Measurements from ENCODE around the gene ZBTB21.

Gene ZBTB21

GRCh38 chr21:42039470-42039901 is 29.3 kb upstream of the ZBTB21 start:
- no peak for DNase-seq

- DNase-seq, result no peak
Observed at GRCh38 chr21:42038826-42039425, 28.8 kb upstream of the ZBTB21 start.

GRCh38 chr21:42038393-42038792 is 28.2 kb upstream of the ZBTB21 start:
- no peak for DNase-seq

- no peak for DNase-seq
Observed at GRCh38 chr21:42037943-42038342, 27.8 kb upstream of the ZBTB21 start.

GRCh38 chr21:42037516-42037915 is 27.4 kb upstream of the ZBTB21 start:
- DNase-seq, result no peak

- DNase-seq, result no peak
Observed at GRCh38 chr21:42036313-42036712, 26.2 kb upstream of the ZBTB21 start.

- no peak for DNase-seq
Observed at GRCh38 chr21:42032968-42033367, 22.8 kb upstream of the ZBTB21 start.

GRCh38 chr21:42032266-42032665 is 22.1 kb upstream of the ZBTB21 start:
- no peak for DNase-seq

GRCh38 chr21:42031816-42032215 is 21.7 kb upstream of the ZBTB21 start:
- no peak for DNase-seq

GRCh38 chr21:42031241-42031640 is 21.1 kb upstream of the ZBTB21 start:
- DNase-seq, result no peak

GRCh38 chr21:42030311-42030710 is 20.2 kb upstream of the ZBTB21 start:
- DNase-seq, result no peak

- no peak for DNase-seq
Observed at GRCh38 chr21:42028766-42029425, 18.7 kb upstream of the ZBTB21 start.

GRCh38 chr21:42027822-42028765 is 17.9 kb upstream of the ZBTB21 start:
- DNase-seq, result no peak

GRCh38 chr21:42027085-42027821 is 17.1 kb upstream of the ZBTB21 start:
- no peak for DNase-seq

- DNase-seq, result no peak
Observed at GRCh38 chr21:42026082-42026435, 15.9 kb upstream of the ZBTB21 start.

- DNase-seq, result no peak
Observed at GRCh38 chr21:42025376-42026081, 15.4 kb upstream of the ZBTB21 start.

GRCh38 chr21:42022906-42023305 is 12.7 kb upstream of the ZBTB21 start:
- DNase-seq, result no peak

GRCh38 chr21:42022091-42022430 is 11.9 kb upstream of the ZBTB21 start:
- DNase-seq, result no peak

GRCh38 chr21:42021371-42022090 is 11.4 kb upstream of the ZBTB21 start:
- DNase-seq, result no peak

- no peak for DNase-seq
Observed at GRCh38 chr21:42019706-42020105, 9.5 kb upstream of the ZBTB21 start.

GRCh38 chr21:42019101-42019605 is 9.0 kb upstream of the ZBTB21 start:
- DNase-seq, result no peak

- DNase-seq, result no peak
Observed at GRCh38 chr21:42017022-42017421, 6.9 kb upstream of the ZBTB21 start.

Measured in CD4-positive, alpha-beta T cell treated with Interleukin-17A for 1 hour (primary cell).